ENCODE measurements around the gene DHPS.

GRCh38 chr19:12727745-12728433, 46.2 kb upstream of the DHPS start:
- TF ChIP-seq CTCF (IDR thresholded peaks at IDR 0.05) = no peak
- no peak for TF ChIP-seq POLR2AphosphoS5 (IDR thresholded peaks at IDR 0.05)

All from breast epithelium (tissue), 3 donors.